Purkinje cell (primary cell): ENCODE measurements around the gene SEPTIN14. TPM values are rescaled to one million over a fixed set of nuclear protein-coding genes. Genes with fewer than 3 reads are reported as not detected.

Experiments used
- polyA plus RNA-seq: library from polyadenylated mRNA; unstranded; fragments of >200 nt; fragmentation: Nextera tagmentation; gene quantifications from 2 replicates; pipeline ENCODE4 v1.2.1, GENCODE V29; 2014

SEPTIN14 gene
- not detected in 2 replicates for polyA plus RNA-seq

GRCh38 chr7:55862652-55863051 lies at the start of gene SEPTIN14:
Gene SEPTIN14, minus strand, starts transcription at chr7:55862752. Its CDS starts 756 bp downstream, at chr7:55861996.

Other genes starting within 250 kb of the SEPTIN14 start
- 0.34 and 1.2 TPM in 2 replicates for gene ZNF713, start 24.7 kb upstream of the SEPTIN14 start, polyA plus RNA-seq
- 80.3 and 85.6 TPM in 2 replicates for gene MRPS17, start 89.1 kb upstream of the SEPTIN14 start, polyA plus RNA-seq
- 45.6 and 47.7 TPM in 2 replicates for gene NIPSNAP2, start 101.8 kb upstream of the SEPTIN14 start, polyA plus RNA-seq
- 3.2 and 5.8 TPM in 2 replicates for gene PSPH, start 188.7 kb upstream of the SEPTIN14 start, polyA plus RNA-seq
- 192 and 216 TPM in 2 replicates for gene CCT6A, start 189.0 kb upstream of the SEPTIN14 start, polyA plus RNA-seq
- 40.1 and 48.1 TPM in 2 replicates for gene SUMF2, start 201.5 kb upstream of the SEPTIN14 start, polyA plus RNA-seq
- gene PHKG1, start 230.2 kb upstream of the SEPTIN14 start, polyA plus RNA-seq, result 4.0 and 4.3 TPM in 2 replicates
- gene CHCHD2, start 243.7 kb upstream of the SEPTIN14 start, polyA plus RNA-seq, result 338 and 445 TPM in 2 replicates